GM12801 (cell line): ENCODE measurements around the gene ZBTB33.

Source experiments
- CTCF ChIP-seq: IDR thresholded peaks from one replicate; pipeline ENCODE4 v1.5.1; 2011; ENCODE audit warnings: control low read depth; ENCODE audit not compliant: insufficient read length; ENCODE audit errors: extremely low read depth

Gene ZBTB33

GRCh38 chrX:120270567-120270966 lies 20.0 kb downstream of the ZBTB33 start:
- no peak for TF ChIP-seq CTCF

GRCh38 chrX:120271218-120271617 lies 20.6 kb downstream of the ZBTB33 start:
- TF ChIP-seq CTCF, result no peak

- no peak for TF ChIP-seq CTCF
Measured at GRCh38 chrX:120274145-120274544, 23.5 kb downstream of the ZBTB33 start.

- no peak for TF ChIP-seq CTCF
Measured at GRCh38 chrX:120274958-120275357, 24.3 kb downstream of the ZBTB33 start.

GRCh38 chrX:120281021-120281624 lies 30.5 kb downstream of the ZBTB33 start:
- TF ChIP-seq CTCF, result no peak

- no peak for TF ChIP-seq CTCF
Measured at GRCh38 chrX:120281761-120282160, 31.1 kb downstream of the ZBTB33 start.

- no peak for TF ChIP-seq CTCF
Measured at GRCh38 chrX:120282697-120283096, 32.1 kb downstream of the ZBTB33 start.
